ENCODE measurements around the gene FAM210A. TPM values are rescaled to one million over a fixed set of nuclear protein-coding genes. Genes with fewer than 3 reads are reported as not detected.

The FAM210A gene
- 16.3 and 25.0 TPM in 2 replicates for total RNA-seq

GRCh38 chr18:13726232-13726971 is at the start of gene FAM210A, which contains the start of gene RNMT:
Gene FAM210A, minus strand, starts transcription at chr18:13726558. Its CDS starts 44,481 bp downstream, at chr18:13682077.
Gene RNMT, plus strand, starts transcription at chr18:13726673. Its CDS starts 4,845 bp downstream, at chr18:13731518.

Other genes with a start within 250 kb of the FAM210A start
- gene RNMT, start 115 bp upstream of the FAM210A start, total RNA-seq, result 12.5 and 16.6 TPM in 2 replicates
- gene MC5R, start 97.6 kb upstream of the FAM210A start, total RNA-seq, result not detected in 2 replicates
- gene MC2R, start 189.0 kb upstream of the FAM210A start, total RNA-seq, result not detected in 2 replicates